ENCODE data around the gene COX14. TPM values are rescaled to one million over a fixed set of nuclear protein-coding genes. Genes with fewer than 3 reads are reported as not detected.

COX14 gene
- polyA plus RNA-seq, 1 experiment, result 77.0 TPM

DNA sequence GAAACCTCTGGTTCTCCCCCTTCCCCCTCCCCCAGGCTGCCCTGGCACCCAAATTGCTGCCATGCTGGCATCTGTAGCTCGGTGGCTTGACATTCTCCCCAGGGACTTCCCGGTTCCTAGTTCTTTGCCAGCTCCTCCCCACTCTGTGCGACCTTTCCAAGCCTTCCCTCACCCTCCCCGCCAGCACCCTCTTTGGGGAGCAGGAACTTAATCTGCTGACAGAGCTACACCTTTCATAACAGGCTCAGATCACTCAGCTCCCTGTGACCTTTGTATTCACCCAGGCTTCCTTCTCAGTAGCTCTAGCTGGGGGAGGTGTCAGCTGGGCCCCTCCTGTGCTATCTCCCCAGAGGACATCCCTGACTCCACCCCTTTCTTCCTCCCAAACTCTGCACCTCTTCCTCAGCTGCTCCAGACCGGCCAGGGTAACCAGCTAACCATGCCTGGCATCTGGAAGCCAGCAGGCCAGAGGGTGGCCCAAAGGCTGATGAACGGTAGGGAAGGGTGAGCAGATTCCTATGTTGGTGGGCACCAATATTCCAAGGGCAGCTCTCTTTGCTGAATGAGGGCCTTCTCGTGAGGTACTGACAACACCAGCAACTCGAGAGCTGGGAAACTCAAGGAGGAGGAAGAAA is 1.8 kb upstream of the COX14 start:
- CTCF ChIA-PET, result interaction anchor here (0.8 to 4.6 kb wide), 25 partner anchors 8 to 313 kb away, joined by 3 to 46 read pairs (median 5); partner anchors contain the start of genes GPD1 and SMARCD1
- Histone ChIP-seq H3K9me3 (ENCODE audit: control insufficient read depth, insufficient read depth, low read length) (no peaks in the 10 kb centered on the region; the same call in 1 of the 2 replicates), H3K4me3 (ENCODE audit: low read depth, low read length) (no peak overlapping the region), H3K27ac (ENCODE audit: low read depth, low read length) (peak overlapping the region; percentile 39), H3K27me3 (ENCODE audit: control insufficient read depth, insufficient read depth, low read length) (peaks cover 3% of the 10 kb centered on the region)
- DNase-seq (ENCODE audit: low read depth, low spot score), result no peak
- TF ChIP-seq, protein P1, sequence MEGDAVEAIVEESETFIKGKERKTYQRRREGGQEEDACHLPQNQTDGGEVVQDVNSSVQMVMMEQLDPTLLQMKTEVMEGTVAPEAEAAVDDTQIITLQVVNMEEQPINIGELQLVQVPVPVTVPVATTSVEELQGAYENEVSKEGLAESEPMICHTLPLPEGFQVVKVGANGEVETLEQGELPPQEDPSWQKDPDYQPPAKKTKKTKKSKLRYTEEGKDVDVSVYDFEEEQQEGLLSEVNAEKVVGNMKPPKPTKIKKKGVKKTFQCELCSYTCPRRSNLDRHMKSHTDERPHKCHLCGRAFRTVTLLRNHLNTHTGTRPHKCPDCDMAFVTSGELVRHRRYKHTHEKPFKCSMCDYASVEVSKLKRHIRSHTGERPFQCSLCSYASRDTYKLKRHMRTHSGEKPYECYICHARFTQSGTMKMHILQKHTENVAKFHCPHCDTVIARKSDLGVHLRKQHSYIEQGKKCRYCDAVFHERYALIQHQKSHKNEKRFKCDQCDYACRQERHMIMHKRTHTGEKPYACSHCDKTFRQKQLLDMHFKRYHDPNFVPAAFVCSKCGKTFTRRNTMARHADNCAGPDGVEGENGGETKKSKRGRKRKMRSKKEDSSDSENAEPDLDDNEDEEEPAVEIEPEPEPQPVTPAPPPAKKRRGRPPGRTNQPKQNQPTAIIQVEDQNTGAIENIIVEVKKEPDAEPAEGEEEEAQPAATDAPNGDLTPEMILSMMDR (IDR thresholded peaks at IDR 0.05; ENCODE audit: low read depth, low read length), result no peak
- POLR2A ChIA-PET, result interaction anchor here (3.4 kb wide), 1 partner anchor 57 kb away, joined by 33 read pairs; the partner anchor contains the start of gene CERS5

DNA sequence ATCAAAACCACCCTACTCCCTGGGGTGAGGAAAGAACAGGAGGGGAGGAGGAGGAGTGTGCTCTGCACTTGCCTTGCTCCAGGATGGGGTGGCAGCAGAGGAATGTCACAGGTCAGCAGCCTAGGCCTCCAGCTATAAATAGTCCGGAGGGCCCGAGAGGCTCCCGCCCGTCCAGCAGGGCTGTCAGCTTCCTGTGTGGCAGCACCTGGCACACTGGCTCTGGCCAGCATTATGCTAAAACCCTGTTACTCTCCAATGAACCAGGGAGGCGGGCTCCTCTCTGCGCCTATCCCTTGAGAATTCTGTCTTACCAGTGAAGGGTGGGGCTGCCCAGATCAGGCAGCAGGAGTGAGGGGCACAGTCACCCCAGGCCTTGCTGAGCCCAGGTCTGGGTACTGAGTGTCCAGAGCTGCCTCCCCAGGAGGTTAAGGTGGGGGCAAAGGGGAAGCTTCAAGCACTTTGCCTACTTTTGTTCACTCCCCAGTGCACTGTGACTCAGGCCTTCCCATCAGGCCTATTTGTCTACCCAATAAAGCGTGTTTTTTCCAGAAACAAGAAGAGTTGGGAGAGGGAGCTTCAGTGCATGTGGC is 1.2 kb upstream of the COX14 start:
- no peak for DNase-seq (ENCODE audit: low read depth, low spot score)
- CTCF ChIA-PET, result interaction anchor here (0.8 to 4.6 kb wide), 36 partner anchors 9 to 312 kb away, joined by 3 to 46 read pairs (median 5); partner anchors contain the start of genes GPD1 and SMARCD1
- H3K27ac ChIP-seq (ENCODE audit: low read depth, low read length), result peak overlapping the region; percentile 39
- H3K9me3 ChIP-seq (ENCODE audit: control insufficient read depth, insufficient read depth, low read length), result no peaks in the 10 kb centered on the region; the same call in 1 of the 2 replicates
- POLR2A ChIA-PET, result interaction anchor here (0.7 to 3.4 kb wide), 5 partner anchors 12 to 173 kb away, joined by 3 to 33 read pairs (median 4); partner anchors contain the start of genes CERS5 and LIMA1
- TF ChIP-seq, protein P1 (IDR thresholded peaks at IDR 0.05; ENCODE audit: low read depth, low read length), result no peak
- H3K4me3 ChIP-seq (ENCODE audit: low read depth, low read length), result no peak overlapping the region
- H3K27me3 ChIP-seq (ENCODE audit: control insufficient read depth, insufficient read depth, low read length), result no peaks in the 10 kb centered on the region

DNA sequence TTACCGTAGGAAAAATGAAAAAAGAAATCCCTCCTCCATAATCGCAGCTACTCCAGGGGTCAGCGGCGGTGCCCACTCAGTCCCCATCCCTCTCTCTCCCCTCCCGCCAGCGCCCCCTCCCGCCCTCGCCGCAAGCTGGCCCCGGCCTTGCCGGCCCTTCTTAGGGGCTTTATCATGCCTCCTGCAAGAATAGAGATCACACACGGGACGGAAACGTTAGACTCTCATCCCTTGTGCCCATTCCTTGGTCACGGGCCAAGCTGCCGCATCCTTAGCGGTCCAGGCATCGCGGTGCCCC is 692 bp upstream of the COX14 start:
- Histone ChIP-seq H3K9me3 (ENCODE audit: control insufficient read depth, insufficient read depth, low read length) (no peaks in the 10 kb centered on the region; the same call in 1 of the 2 replicates), H3K27ac (ENCODE audit: low read depth, low read length) (no peak overlapping the region), H3K27me3 (ENCODE audit: control insufficient read depth, insufficient read depth, low read length) (no peaks in the 10 kb centered on the region), H3K4me3 (ENCODE audit: low read depth, low read length) (peak overlapping the region; percentile 48)
- TF ChIP-seq, protein P1 (IDR thresholded peaks at IDR 0.05; ENCODE audit: low read depth, low read length), result no peak
- no peak for DNase-seq (ENCODE audit: low read depth, low spot score)
- ChIA-PET CTCF (interaction anchor here (0.7 to 4.6 kb wide), 43 partner anchors 9 to 294 kb away, joined by 3 to 46 read pairs (median 5); partner anchors contain the start of genes GPD1 and SMARCD1), POLR2A (interaction anchor here (0.5 to 3.4 kb wide), 16 partner anchors 8 to 416 kb away, joined by 3 to 33 read pairs (median 4); partner anchors contain the start of genes CERS5, GPD1, LIMA1 and SMARCD1)

DNA sequence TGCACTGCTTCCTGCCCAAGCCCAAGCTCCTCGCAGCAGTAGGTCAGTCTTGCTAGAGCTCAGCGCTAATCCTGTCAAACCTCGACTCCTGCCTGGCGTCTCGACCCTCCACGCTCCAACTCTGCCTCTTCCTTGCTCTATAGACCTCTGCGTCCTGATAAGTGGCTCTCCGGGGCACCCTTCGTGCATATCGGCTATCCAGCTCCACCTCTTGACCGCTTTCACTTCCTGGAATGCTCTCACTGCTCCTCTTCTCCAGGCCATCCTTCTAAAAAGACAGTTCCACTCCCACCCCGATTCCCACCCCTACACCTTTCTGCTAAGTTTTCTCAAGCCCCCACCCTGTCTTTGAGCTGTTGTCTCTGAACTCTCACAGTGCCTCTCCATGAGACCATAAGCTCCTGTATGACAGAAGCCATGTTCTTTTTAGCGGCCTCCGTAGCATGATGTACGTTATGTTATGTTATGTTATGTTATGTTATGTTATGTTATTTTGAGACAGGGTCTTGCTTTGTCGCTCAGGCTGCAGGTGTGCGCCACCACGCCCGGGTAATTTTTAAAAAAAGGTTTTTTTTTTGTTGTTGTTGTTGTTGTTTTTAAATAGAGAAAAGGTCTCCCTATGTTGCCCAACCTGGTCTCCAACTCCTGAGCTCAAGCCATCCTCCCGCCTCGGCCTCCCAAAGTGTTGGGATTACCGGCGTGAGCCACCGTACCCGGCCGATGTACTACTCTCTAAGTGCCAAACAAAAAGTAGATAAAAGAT is 601 bp downstream of the COX14 start:
- TF ChIP-seq, protein P1 (IDR thresholded peaks at IDR 0.05; ENCODE audit: low read depth, low read length), result no peak
- ChIA-PET CTCF (interaction anchor here (0.7 to 4.0 kb wide), 28 partner anchors 7 to 291 kb away, joined by 3 to 46 read pairs (median 5); partner anchors contain the start of genes GPD1 and SMARCD1), POLR2A (interaction anchor here (0.6 to 3.4 kb wide), 15 partner anchors 8 to 137 kb away, joined by 3 to 33 read pairs (median 5); partner anchors contain the start of genes CERS5, GPD1 and SMARCD1)
- H3K9me3 ChIP-seq (ENCODE audit: control insufficient read depth, insufficient read depth, low read length), result no peaks in the 10 kb centered on the region; the same call in 1 of the 2 replicates
- no peak for DNase-seq (ENCODE audit: low read depth, low spot score)
- peak overlapping the region; percentile 99 for H3K4me3 ChIP-seq (ENCODE audit: low read depth, low read length)
- H3K27ac ChIP-seq (ENCODE audit: low read depth, low read length), result peak overlapping the region; percentile 96
- H3K27me3 ChIP-seq (ENCODE audit: control insufficient read depth, insufficient read depth, low read length), result no peaks in the 10 kb centered on the region

Data from AG04450 (cell line).